NCI-H1436 treated with DMSO at 0.1 percent for 48 hours (cell line): ENCODE data around the gene EMP3.
"Not testable (repeated sequence)": the region's sequence is repeated elsewhere in the genome, so short reads cannot be mapped to it uniquely, and the experiment has no call there.

Experiments used
- DNase-seq: peaks from one replicate; lab custom pipeline; 2025; lab: John Stamatoyannopoulos, UW

Gene EMP3

GRCh38 chr19:48348045-48348444 lies 22.7 kb downstream of the EMP3 start:
- DNase-seq: no peak

DNA sequence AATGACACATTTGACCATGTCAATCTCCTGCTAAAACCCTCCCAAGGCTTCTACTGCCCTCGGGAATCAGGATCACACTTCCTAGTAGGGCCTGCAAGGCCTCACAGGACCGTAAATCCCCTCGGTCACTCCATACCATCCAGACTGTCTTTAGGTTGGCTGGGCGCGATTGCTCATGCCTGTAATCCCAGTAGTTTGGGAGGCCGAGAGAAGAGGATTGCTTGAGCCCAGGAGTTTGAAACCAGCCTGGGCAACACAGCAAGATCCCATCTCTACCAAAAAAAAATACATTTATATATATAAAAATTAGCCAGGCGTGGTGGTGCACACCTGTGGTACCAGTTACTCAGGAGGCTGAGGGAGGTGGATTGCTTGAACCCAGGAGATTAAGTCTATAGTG lies 23.4 kb downstream of the EMP3 start:
- no peak for DNase-seq

DNA sequence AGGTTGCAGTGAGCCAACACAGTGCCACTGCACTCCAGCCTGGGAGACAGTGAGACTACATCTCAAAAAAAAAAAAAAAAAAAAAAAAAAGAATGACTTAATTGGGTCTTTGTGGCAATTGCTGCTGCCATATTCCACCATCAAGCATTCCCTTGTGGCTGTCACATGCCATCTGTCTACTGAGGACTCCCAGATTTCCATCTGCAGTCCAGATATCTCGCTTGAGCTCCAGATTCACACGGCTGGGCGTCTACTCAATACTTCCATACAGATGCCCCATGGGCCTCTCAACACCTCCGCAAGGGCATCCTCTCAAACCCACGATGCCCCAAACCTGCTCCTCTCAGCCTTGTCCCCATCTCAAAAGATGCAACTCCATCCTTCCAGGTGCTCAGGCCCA lies 25.5 kb downstream of the EMP3 start:
- no peak for DNase-seq

GRCh38 chr19:48351341-48351752 lies 26.0 kb downstream of the EMP3 start:
- no peak for DNase-seq

DNA sequence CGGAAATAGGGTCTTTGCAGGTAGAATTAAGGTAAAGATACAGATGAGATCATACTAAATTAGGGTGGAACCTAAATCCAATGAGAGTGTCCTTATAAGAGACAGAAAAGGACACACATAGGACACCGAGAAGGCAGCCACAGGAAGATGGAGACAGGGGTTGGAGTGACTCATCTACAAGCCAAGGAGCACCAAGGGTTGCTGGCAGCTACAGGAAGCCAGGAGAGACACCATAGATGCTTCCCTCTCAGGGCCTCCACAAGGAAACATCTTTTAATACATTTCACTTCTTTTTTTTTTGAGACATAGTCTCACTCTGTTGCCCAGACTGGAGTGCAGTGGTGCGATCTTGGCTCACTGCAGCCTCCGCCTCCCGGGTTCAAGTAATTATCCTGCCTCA lies 28.3 kb downstream of the EMP3 start:
- DNase-seq: no peak

- no peak for DNase-seq
Measured at GRCh38 chr19:48354332-48354992, 29.1 kb downstream of the EMP3 start.

- DNase-seq: no peak
Measured at GRCh38 chr19:48355365-48355954, 30.1 kb downstream of the EMP3 start.

DNA sequence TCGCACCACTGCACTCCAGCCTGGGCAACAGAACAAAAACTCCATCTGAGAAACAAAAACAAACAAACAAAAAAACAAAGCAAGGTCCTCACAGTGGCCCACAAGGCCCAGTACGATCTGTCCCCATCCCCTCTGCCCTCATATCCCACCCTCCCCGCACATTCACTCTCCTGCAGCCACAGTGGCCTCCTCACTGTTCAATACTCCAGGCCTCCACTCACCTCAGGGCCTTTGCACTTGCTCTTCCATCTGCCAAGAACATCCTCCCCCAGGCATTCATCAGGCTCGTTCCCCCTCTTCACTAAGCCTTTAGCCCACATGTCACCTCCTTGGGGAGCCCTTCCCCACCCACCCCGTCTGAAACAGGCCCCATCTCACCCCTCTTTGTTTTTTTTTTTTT lies 33.8 kb downstream of the EMP3 start:
- DNase-seq: no peak

GRCh38 chr19:48361912-48362311 lies 36.6 kb downstream of the EMP3 start:
- DNase-seq: no peak

DNA sequence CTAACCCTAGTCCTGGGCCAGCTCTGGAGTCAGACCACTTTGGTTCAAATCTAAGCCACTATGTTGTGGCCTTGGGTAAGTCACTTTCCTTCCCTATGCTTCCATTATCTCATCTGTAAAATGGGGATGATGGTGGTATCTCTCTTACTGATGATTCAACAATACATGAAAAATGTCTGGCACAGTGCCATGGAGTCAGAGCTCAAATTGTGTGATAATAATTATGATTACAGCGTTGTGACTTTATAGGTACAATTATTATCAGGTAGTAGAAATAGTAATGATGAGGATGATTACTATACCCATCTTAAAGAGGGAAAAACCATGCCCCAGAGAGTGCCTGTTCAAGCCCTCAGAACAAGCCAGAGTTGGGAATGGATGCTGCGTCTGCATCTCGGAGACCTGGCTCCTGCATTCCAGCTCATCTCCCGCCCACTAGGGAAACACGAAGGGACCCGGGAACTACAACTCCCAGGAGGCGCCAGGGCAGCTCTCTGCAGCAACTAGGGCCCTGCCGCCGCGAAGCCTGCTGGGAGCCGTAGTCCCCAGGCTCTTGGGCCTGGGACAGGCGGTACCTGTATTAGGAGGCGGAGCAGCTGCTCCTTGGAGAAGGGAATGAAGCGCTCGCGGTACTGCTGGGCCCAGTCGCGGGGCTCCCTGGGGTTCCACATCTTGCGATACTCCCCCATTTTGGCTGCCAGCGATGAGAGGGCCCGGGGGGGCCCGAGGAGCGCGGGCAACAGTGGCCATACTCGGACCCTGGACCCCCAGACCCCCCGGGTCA lies 37.6 kb downstream of the EMP3 start:
- peak; percentile 93 for DNase-seq

DNA sequence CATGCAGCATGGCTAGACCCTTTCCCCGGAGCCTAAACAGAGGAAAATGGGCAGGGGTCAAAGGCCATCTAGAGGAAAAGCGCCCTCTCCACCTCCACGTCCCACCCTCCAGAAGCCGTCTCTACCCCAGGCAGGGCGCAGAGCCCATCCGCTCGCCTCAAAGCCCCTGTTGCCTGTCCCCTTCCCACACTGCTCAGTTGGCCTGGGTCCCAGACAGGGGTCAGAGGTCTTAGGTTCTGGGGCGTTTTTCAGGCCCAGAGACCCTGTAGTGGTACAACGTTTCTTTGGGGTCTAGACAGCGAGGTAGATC lies 38.1 kb downstream of the EMP3 start:
- no peak for DNase-seq

- peak; percentile 100 for DNase-seq
Measured at GRCh38 chr19:48363810-48364597, 38.7 kb downstream of the EMP3 start, which contains the start of the genes SYNGR4 and TMEM143. SYNGR4 (plus strand) TSS chr19:48364367; CDS start chr19:48365843, 1,476 bp downstream. TMEM143 (minus strand) TSS chr19:48363940; CDS start chr19:48363920, 20 bp downstream.

GRCh38 chr19:48364598-48365348 lies 39.4 kb downstream of the EMP3 start:
- no peak for DNase-seq

GRCh38 chr19:48365602-48366001 lies 40.2 kb downstream of the EMP3 start:
- DNase-seq: no peak

GRCh38 chr19:48367855-48368254 lies 42.5 kb downstream of the EMP3 start:
- DNase-seq: no peak

- DNase-seq: no peak
Measured at GRCh38 chr19:48368936-48369335, 43.6 kb downstream of the EMP3 start.

DNA sequence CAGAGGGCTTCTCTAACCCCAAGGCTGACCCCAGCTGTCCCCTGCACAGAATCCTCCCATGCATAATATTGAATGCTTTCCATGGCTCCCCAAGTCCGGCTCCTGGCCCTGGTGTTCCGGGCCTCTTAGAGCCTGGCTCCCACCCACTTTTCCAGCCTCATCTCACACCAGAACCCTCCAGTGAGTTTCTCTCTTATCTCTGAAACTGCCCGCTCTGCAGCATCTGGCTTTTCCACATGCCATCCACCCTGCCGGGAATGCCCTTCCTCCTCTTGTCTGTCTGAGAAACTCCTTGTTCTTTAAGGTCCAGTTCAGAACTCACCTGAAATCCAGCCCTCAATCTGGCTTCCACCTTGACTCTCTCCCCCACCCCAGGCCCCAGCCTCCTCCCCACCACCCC lies 45.6 kb downstream of the EMP3 start:
- no peak for DNase-seq

DNA sequence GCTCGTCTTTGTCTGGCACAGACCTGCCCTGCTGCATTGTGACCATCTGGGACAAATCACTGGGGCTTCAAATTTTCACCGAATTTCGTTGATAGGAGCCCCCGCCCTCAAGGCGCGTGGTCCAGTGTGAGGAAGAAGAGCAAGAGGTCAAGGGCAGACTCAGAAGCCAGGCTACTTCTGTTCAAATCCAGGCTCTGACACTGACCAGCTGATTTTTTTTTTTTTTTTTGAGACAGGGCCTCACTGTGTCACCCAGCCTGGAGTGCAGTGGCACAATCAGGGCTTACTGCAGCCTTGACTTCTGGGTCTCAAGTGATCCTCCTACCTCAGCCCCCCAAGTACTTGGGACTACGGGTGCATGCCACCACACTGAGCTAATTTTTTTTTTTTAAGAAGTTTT lies 46.0 kb downstream of the EMP3 start:
- DNase-seq: no peak

- DNase-seq: not testable (repeated sequence)
Measured at GRCh38 chr19:48371771-48372170, 46.4 kb downstream of the EMP3 start.

DNA sequence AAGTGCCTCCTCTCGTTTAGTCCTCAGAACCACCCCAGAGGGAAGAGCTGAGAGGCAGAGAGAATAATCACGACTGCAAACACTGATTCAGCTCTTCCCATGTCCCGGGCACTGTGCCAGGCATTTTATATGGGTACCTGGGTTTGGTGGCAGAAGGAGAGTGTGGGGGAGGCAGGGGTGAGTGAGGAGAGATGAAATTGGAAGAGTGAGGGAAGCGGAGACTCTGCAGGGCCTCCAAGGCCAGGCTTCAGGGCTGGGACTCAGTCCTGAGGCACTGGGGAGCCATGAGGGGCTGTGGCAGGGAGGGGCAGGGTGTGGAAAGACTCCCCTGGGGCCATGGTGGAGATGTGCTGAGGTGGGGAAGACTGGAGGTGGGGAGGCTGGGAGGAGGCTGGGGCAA lies 47.6 kb downstream of the EMP3 start:
- peak; percentile 92 for DNase-seq

DNA sequence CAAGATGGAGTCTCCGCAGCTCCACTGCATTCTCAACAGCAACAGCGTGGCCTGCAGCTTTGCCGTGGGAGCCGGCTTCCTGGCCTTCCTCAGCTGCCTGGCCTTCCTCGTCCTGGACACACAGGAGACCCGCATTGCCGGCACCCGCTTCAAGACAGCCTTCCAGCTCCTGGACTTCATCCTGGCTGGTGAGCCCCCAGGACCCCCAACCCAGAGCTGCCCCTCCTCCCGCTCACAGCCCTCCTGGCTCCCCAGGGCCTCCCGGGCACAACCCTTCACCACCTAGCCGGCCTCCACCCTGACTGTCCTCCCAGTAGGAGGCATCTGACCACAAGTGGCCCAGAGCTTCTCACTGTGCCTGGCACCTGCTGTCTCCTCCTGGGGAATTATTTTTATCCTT lies 48.2 kb downstream of the EMP3 start:
- DNase-seq: no peak

GRCh38 chr19:48378194-48378570 lies 52.8 kb downstream of the EMP3 start:
- DNase-seq: no peak
